Bronchial epithelial cell (primary cell): ENCODE data around the gene CHST11. TPM values are rescaled to one million over a fixed set of nuclear protein-coding genes. Genes with fewer than 3 reads are reported as not detected.

Source experiments
- DNase-seq: peaks from one replicate; pipeline ENCODE4 v3.0.0-alpha.2; 2010; ENCODE audit warnings: low read depth
- FAIRE-seq: peaks from 2 replicates; lab custom pipeline; 2011; peaks lifted over from hg19 to GRCh38; lab: Jason Lieb, UNC
- H3K27me3 ChIP-seq: 2 replicates; pipeline ENCODE4 v1.5.1; 2011; ENCODE audit warnings: low read length; ENCODE audit not compliant: control insufficient read depth, insufficient read depth
- H3K36me3 ChIP-seq: 2 replicates; pipeline ENCODE4 v1.5.1; 2011; ENCODE audit warnings: low read length; ENCODE audit not compliant: control insufficient read depth, insufficient read depth
- H3K4me3 ChIP-seq: 2 replicates; pipeline ENCODE4 v1.5.1; 2011; ENCODE audit warnings: mild to moderate bottlenecking, low read depth, low read length, control low read depth
- CTCF ChIP-seq: IDR thresholded peaks from 2 replicates; pipeline ENCODE4 v1.5.1; 2011; ENCODE audit warnings: mild to moderate bottlenecking, moderate library complexity, low read length, control low read depth, inconsistent platforms; ENCODE audit not compliant: insufficient read depth, severe bottlenecking
- total RNA-seq: library from RNA; depleted of rRNA; stranded (reverse); fragments of >200 nt; gene quantifications from 2 replicates; pipeline ENCODE4 v1.2.1, GENCODE V29; 2014

The CHST11 gene
- total RNA-seq, 1 donor from 2014 or later: 7.9 TPM

GRCh38 chr12:104598342-104599271 is 141.9 kb downstream of the CHST11 start:
- TF ChIP-seq CTCF: no peak
- DNase-seq (no peak), FAIRE-seq (no peak)
- Histone ChIP-seq H3K27me3 (no peaks in the 10 kb centered on the region), H3K4me3 (no peak overlapping the region), H3K36me3 (no peaks in the 10 kb centered on the region)

- no peaks in the 10 kb centered on the region for H3K36me3 ChIP-seq
- FAIRE-seq (no peak), DNase-seq (no peak)
- H3K4me3 ChIP-seq: no peak overlapping the region
- H3K27me3 ChIP-seq: no peaks in the 10 kb centered on the region
- TF ChIP-seq CTCF: no peak
These were observed 142.7 kb downstream of the CHST11 start for GRCh38 chr12:104599272-104600035.

- TF ChIP-seq CTCF: no peak
- DNase-seq (no peak), FAIRE-seq (no peak)
- no peaks in the 10 kb centered on the region for H3K36me3 ChIP-seq
- H3K27me3 ChIP-seq: no peaks in the 10 kb centered on the region
- no peak overlapping the region for H3K4me3 ChIP-seq
These were observed 143.4 kb downstream of the CHST11 start for GRCh38 chr12:104600036-104600712.

GRCh38 chr12:104600790-104601739 is 144.3 kb downstream of the CHST11 start:
- DNase-seq (no peak), FAIRE-seq (no peak)
- H3K36me3 ChIP-seq: no peaks in the 10 kb centered on the region
- TF ChIP-seq CTCF: no peak
- H3K27me3 ChIP-seq: no peaks in the 10 kb centered on the region
- H3K4me3 ChIP-seq: no peak overlapping the region

- no peak for DNase-seq
- H3K36me3 ChIP-seq: no peaks in the 10 kb centered on the region
- FAIRE-seq: no peak
- no peak for TF ChIP-seq CTCF
- H3K4me3 ChIP-seq: no peak overlapping the region
- no peaks in the 10 kb centered on the region for H3K27me3 ChIP-seq
These were observed 145.7 kb downstream of the CHST11 start for GRCh38 chr12:104602406-104602805.
